ENCODE measurements around the gene RPS2.

RPS2 gene

GRCh38 chr16:1932050-1933028 lies 32.3 kb downstream of the RPS2 start:
- no peak overlapping the region for H3K27ac ChIP-seq
- peak; percentile 60 for TF ChIP-seq CTCF (conservative IDR thresholded peaks at IDR 0.05)

- TF ChIP-seq CTCF (conservative IDR thresholded peaks at IDR 0.05) = no peak
- no peak overlapping the region for H3K27ac ChIP-seq
Observed at GRCh38 chr16:1930338-1930720, 34.3 kb downstream of the RPS2 start.

GRCh38 chr16:1929578-1930337 lies 34.9 kb downstream of the RPS2 start:
- H3K27ac ChIP-seq = peak overlapping the region; percentile 51; the same call in 1 of the 2 replicates

GRCh38 chr16:1929105-1929504 lies 35.5 kb downstream of the RPS2 start:
- TF ChIP-seq CTCF (conservative IDR thresholded peaks at IDR 0.05) = no peak
- H3K27ac ChIP-seq = peak overlapping the region; percentile 51; the same call in 1 of the 2 replicates

More at GRCh38 chr16:1929578-1930337, 34.9 kb downstream of the RPS2 start:
- peak; percentile 93 for TF ChIP-seq CTCF (conservative IDR thresholded peaks at IDR 0.05)

GRCh38 chr16:1926271-1926670 lies 38.4 kb downstream of the RPS2 start:
- H3K27ac ChIP-seq = no peak overlapping the region
- no peak for TF ChIP-seq CTCF (conservative IDR thresholded peaks at IDR 0.05)

- H3K27ac ChIP-seq = no peak overlapping the region
- TF ChIP-seq CTCF (conservative IDR thresholded peaks at IDR 0.05) = no peak
Observed at GRCh38 chr16:1924095-1924494, 40.5 kb downstream of the RPS2 start.
